Upper lobe of right lung (tissue), 1 donor: ENCODE data around the gene CGB5. TPM values are rescaled to one million over a fixed set of nuclear protein-coding genes. Genes with fewer than 3 reads are reported as not detected.

Source experiments
- ATAC-seq: fragments of 200-7000 bp; cut with Tn5 transposase; one replicate; pipeline ENCODE4 v1.9.1; 2020; ENCODE audit warnings: mild to moderate bottlenecking, moderate library complexity
- DNase-seq: peaks from one replicate; pipeline ENCODE4 v3.0.0-alpha.2; 2020
- H3K27ac ChIP-seq: fragments of 200-600 bp; one replicate; pipeline ENCODE4 v1.8.0; 2022
- H3K27me3 ChIP-seq: fragments of 200-600 bp; one replicate; pipeline ENCODE4 v1.8.0; 2022; ENCODE audit warnings: mild to moderate bottlenecking
- H3K36me3 ChIP-seq: fragments of 200-600 bp; one replicate; pipeline ENCODE4 v1.8.0; 2022
- H3K4me1 ChIP-seq: fragments of 200-600 bp; one replicate; pipeline ENCODE4 v1.8.0; 2022
- H3K4me3 ChIP-seq: fragments of 200-600 bp; one replicate; pipeline ENCODE4 v1.8.0; 2022; ENCODE audit warnings: mild to moderate bottlenecking
- H3K9me3 ChIP-seq: fragments of 200-600 bp; one replicate; pipeline ENCODE4 v1.8.0; 2022
- CTCF ChIP-seq: fragments of 200-600 bp; IDR thresholded peaks from one replicate; pipeline ENCODE4 v1.8.0; 2022; ENCODE audit warnings: antibody characterized with exemption
- intact Hi-C: fragments of 100-400 bp; cut with DNase I; formaldehyde crosslinking; loops from one replicate; pipeline ENCODE4 v1.11.0; 2022
- microRNA-seq: library from miRNA; unstranded; fragments of <30 nt; microRNA quantifications from one replicate; pipeline ENCODE4 v1.2.0, GENCODE V29; 2020; ENCODE audit warnings: borderline microRNAs expressed
- total RNA-seq: library from RNA; stranded (reverse); fragmentation: NEBNext Ultra II Directional; extraction: Animal tissue kit (Norgen Biotek cat#: 25700); gene quantifications from one replicate; pipeline ENCODE4 v1.2.1, GENCODE V29; 2021
- donor health status: DM: no; HTN: yes; CAD: no; lungs with severe emphysema.

The CGB5 gene
- total RNA-seq, 1 donor from 2014 or later: not detected

GRCh38 chr19:49086296-49086695 lies 42.6 kb downstream of the CGB5 start:
- H3K36me3 ChIP-seq: peaks cover 37% of the 10 kb centered on the region
- H3K27me3 ChIP-seq: no peaks in the 10 kb centered on the region
- TF ChIP-seq CTCF: no peak
- H3K4me1 ChIP-seq: peaks cover 25% of the 10 kb centered on the region
- peak overlapping the region; percentile 97 for H3K4me3 ChIP-seq
- H3K27ac ChIP-seq: no peak overlapping the region
- H3K9me3 ChIP-seq: no peaks in the 10 kb centered on the region
- ATAC-seq (no peak), DNase-seq (no peak)
- intact Hi-C loops: no loop called here

DNA sequence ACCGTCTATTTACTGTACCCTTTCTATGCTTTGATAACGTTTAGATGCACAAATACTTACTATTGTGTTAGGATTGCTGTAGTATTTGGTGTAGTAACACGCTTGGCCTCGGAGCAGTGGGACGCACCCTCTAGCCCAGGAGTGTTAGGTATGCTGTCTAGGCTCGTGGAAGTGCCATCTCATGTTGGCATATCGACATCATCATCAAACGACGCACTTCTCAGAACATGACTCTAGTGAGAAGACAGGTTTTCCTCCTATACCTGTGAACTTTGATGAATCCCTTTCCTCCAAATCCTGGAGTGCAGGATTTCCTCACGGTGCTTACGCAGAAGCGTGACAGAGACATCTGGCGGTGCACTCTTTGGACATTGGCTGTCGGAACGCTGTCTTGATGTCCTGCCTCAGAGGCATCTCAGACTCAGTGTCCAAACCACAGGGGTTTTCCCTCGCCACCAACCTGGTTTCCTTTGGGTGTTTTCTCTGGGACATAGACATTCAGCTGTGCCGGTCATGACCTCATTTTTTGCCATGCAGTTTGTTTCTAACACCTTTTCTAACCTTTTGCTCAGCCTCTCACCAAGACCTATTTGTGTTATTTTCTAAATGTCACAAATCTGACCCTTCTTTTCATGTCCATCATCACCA lies 47.9 kb downstream of the CGB5 start:
- no peaks in the 10 kb centered on the region for H3K9me3 ChIP-seq
- intact Hi-C loops: loop anchor here (10.0 kb wide), 1 partner anchor 53 kb away; no protein-coding TSS in a partner anchor
- H3K36me3 ChIP-seq: peaks cover 89% of the 10 kb centered on the region
- no peak overlapping the region for H3K4me3 ChIP-seq
- H3K4me1 ChIP-seq: peaks cover 13% of the 10 kb centered on the region
- DNase-seq (no peak), ATAC-seq (no peak)
- H3K27ac ChIP-seq: no peak overlapping the region
- H3K27me3 ChIP-seq: no peaks in the 10 kb centered on the region
- no peak for TF ChIP-seq CTCF

DNA sequence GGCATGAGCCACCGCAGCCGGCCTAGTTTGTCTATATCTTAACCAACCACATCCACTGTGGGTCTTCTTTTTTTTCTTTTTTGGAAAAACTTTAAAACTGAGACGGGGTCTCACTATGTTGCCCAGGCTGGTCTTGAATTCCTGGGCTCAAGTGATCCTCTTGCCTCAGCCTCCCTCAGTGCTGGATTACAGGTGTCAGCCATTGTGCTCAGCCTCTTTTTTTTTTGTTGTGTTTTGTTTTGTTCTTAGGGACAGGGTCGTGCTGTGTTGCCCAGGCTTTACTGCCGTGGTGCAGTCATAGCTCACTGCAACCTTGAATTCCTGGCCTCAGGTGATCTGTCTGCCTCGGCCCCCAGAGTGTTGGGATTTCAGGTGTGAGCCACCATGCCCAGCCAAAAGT lies 49.0 kb downstream of the CGB5 start:
- intact Hi-C loops: loop anchor here (10.0 kb wide), 1 partner anchor 52 kb away; no protein-coding TSS in a partner anchor
- H3K27ac ChIP-seq: no peak overlapping the region
- no peak for ATAC-seq

More for the DNA sequence above, 49.0 kb downstream of the CGB5 start:
- Histone ChIP-seq H3K9me3 (no peaks in the 10 kb centered on the region), H3K4me3 (no peak overlapping the region), H3K27me3 (no peaks in the 10 kb centered on the region), H3K36me3 (peaks cover 93% of the 10 kb centered on the region), H3K4me1 (peaks cover 4% of the 10 kb centered on the region)
- no peak for TF ChIP-seq CTCF
- no peak for DNase-seq

Small RNA genes within 50 kb of the gene (microRNA-seq; reads per million reads assigned to microRNA genes)
- not detected for gene MIR6798

Other genes starting within 250 kb of the CGB5 start
- gene BCAT2, start 232.8 kb upstream of the CGB5 start, total RNA-seq: 59.0 TPM
- 23.5 TPM for gene HSD17B14, start 207.4 kb upstream of the CGB5 start, total RNA-seq
- gene PLEKHA4, start 175.2 kb upstream of the CGB5 start, total RNA-seq: 16.0 TPM
- gene PPP1R15A, start 171.4 kb upstream of the CGB5 start, total RNA-seq: 80.9 TPM
- gene TULP2, start 145.1 kb upstream of the CGB5 start, total RNA-seq: not detected
- 287 TPM for gene NUCB1, start 143.5 kb upstream of the CGB5 start, total RNA-seq
- 3.0 TPM for gene DHDH, start 110.1 kb upstream of the CGB5 start, total RNA-seq
- gene BAX, start 89.0 kb upstream of the CGB5 start, total RNA-seq: 127 TPM
- gene FTL, start 78.5 kb upstream of the CGB5 start, total RNA-seq: 7,346 TPM
- gene GYS1, start 50.5 kb upstream of the CGB5 start, total RNA-seq: 35.1 TPM
- gene RUVBL2, start 50.0 kb upstream of the CGB5 start, total RNA-seq: 37.6 TPM
- not detected for gene LHB, start 26.8 kb upstream of the CGB5 start, total RNA-seq
- not detected for gene CGB3, start 19.5 kb upstream of the CGB5 start, total RNA-seq
- not detected for gene CGB2, start 12.0 kb upstream of the CGB5 start, total RNA-seq
- gene CGB1, start 7.0 kb upstream of the CGB5 start, total RNA-seq: not detected
- not detected for gene CGB8, start 5.3 kb downstream of the CGB5 start, total RNA-seq
- 0.43 TPM for gene CGB7, start 13.9 kb downstream of the CGB5 start, total RNA-seq
- gene NTF4, start 21.0 kb downstream of the CGB5 start, total RNA-seq: 2.7 TPM
- not detected for gene KCNA7, start 28.9 kb downstream of the CGB5 start, total RNA-seq
- gene SNRNP70, start 41.6 kb downstream of the CGB5 start, total RNA-seq: 179 TPM
- 12.2 TPM for gene LIN7B, start 70.5 kb downstream of the CGB5 start, total RNA-seq
- 1.5 TPM for gene C19orf73, start 75.3 kb downstream of the CGB5 start, total RNA-seq
- gene PPFIA3, start 75.7 kb downstream of the CGB5 start, total RNA-seq: 10.7 TPM
- gene HRC, start 111.5 kb downstream of the CGB5 start, total RNA-seq: 2.2 TPM
- gene TRPM4, start 113.9 kb downstream of the CGB5 start, total RNA-seq: 44.3 TPM